EH (cell line): ENCODE results near the gene GUF1.

ENCODE experiments used
- DNase-seq: peaks from one replicate; pipeline ENCODE4 v3.0.0-alpha.2; 2015; ENCODE audit warnings: low read depth

GUF1 gene, protein sequence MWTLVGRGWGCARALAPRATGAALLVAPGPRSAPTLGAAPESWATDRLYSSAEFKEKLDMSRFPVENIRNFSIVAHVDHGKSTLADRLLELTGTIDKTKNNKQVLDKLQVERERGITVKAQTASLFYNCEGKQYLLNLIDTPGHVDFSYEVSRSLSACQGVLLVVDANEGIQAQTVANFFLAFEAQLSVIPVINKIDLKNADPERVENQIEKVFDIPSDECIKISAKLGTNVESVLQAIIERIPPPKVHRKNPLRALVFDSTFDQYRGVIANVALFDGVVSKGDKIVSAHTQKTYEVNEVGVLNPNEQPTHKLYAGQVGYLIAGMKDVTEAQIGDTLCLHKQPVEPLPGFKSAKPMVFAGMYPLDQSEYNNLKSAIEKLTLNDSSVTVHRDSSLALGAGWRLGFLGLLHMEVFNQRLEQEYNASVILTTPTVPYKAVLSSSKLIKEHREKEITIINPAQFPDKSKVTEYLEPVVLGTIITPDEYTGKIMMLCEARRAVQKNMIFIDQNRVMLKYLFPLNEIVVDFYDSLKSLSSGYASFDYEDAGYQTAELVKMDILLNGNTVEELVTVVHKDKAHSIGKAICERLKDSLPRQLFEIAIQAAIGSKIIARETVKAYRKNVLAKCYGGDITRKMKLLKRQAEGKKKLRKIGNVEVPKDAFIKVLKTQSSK

DNA sequence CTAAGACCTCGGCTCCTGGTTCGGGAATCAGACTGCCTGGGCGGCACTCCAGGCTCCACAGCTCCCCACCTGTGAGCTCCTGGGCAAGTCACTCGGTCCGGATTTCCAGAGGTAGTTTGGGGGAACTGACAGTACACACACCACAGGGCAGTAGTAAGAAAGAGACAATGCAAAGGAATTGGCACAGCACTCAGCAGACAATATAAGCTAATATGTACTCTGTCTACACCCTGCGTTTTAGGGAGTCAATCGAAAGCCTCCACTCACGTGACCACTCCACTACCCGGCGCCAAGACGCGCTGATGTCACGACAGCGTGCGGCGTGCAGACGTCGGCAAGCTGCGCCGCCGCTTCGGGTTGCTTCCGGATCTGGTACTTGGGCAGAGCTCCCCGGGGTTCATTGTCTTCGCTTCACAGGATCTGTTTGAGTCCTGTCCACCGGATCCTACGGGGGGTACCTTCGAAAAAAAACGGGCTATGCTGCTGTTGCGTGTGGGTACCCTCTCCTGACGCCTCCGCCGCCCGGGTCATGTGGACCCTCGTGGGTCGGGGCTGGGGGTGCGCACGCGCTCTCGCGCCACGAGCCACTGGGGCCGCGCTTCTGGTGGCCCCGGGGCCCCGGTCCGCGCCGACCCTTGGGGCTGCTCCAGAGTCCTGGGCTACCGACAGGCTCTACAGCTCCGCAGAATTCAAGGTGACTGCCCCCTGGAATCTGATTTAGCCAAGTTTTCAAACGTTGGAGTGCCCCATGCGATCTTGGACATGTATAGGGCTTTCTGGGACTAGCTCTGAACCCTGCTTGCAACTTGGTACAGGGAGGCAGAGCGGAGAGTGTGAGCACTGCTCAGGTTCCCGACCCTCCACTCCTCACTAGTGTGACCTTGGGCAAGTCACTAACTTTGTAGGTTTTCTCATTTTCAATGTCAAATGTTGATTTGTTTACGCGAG, at the start of gene GUF1:
GUF1 (plus strand) TSS at position 327 of the 948 bp plus-strand sequence; CDS start at position 530, 203 bp downstream.
- peak; percentile 88 for DNase-seq

DNA sequence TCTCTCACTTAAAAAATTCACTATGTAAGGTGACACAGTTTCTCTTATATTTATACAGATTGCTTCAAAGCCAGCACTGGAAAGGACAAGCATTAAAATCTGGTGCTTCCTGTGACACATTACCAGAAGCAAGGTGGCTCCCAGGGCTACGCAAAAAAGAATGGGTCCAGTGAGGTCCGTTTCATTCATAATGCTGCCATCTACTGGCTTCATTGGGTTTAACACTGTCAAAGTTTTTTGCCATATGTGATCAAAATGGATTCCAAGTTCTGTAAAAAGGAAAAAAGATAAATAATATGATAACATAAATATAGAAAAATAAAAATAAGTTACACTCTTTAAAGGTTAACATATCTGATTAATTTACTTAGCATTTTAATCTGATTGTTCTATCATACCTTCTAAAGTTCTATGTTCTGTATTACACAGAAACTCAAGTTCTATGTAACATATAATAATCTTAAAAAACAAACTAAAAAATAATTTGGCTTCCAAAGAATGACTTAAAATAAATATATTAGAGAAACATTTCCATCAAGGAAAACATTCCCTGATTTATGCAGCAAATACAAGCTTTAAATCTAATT, 48.8 kb upstream of the GUF1 start:
- peak; percentile 49 for DNase-seq

DNA sequence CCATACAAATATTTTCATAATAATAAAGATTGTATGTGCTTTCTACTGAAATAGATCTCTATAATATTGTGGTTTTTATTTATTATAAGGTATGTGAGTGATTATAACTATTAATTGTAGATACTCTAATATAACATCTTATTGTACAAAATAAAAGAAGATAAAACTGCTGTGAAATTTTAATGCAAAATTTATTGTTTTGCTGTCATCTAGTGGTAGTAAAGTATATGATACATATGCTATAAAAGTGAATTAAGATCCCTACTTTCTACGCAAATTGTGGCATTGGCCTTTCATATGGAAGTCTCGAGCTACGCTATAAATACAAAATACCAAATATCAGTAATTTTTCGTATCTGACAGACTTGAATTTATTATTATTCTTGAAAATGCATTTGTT, 46.1 kb upstream of the GUF1 start:
- DNase-seq, result no peak

DNA sequence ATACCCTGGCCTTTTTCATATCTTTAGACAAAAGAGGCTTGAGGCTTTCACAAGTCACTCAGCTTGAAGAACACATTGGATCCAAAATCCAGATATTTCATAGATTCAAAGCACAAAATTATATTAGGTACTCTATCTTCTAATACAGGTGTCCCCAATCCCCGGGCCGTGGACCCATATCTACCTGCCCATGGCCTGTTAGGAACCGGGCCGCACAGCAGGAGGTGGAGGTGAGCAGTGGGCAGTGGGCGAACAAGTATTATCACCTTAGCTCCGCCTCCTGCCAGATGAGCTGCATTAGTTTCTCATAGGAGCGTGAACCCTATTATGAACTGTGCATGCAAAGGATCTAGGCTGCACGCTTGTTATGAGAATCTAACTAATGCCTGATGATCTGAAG, 45.5 kb upstream of the GUF1 start:
- DNase-seq, result no peak

DNA sequence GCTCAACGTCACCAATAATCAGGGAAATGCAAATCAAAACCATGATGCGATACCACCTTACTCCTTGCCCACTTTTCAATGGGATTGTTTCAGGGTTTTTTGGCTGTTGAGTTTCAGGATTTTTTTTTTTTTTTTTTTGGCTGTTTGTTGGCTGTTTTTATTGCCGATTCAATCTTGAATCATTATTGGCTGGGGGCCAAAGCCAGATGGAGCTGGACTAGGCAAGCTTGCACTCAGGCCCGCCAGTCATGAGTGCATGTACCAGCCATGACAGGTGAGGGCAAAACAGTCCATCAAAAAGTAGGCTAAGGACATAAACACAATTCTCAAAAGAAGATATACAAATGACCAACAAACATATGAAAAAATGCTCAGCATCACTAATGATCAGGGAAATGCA, 40.1 kb upstream of the GUF1 start:
- DNase-seq, result no peak

DNA sequence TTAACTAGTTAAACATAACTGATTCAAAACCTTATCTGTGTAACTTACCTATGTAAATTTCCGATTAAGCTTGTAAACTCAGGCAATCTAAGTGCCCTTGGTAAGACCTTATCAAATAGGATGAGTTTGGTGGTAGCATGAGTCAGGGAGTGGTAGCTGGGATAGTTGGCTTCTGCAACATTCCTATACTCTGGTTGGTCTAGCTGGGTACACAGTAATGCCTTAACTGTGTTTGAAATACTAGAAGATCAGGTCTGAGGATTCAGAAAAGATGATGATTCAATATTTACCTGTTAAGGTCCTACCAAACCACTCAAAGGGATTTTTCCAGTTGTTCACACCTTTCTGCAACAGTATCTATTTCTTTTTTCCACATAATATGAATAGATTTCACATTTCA, 32.1 kb upstream of the GUF1 start:
- DNase-seq, result no peak

DNA sequence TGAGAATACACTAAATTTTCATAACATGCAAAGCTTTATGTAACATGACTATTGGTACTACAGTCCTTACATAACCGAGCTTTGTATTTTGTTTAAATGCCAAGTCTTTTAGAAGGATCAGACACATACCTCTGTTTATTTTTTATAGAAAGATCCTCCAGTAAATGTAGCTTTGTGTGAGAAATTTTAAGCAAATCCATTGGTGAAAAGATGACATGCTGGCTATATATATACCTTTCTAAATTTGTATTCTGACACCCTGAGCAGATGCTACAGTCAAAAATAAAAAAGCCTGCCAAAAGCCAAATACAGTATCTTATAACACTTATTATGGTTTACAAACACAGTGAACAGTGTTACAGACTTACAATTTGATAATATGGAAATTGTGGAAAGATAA, 26.8 kb upstream of the GUF1 start, which contains the start of gene YIPF7:
YIPF7 (minus strand) TSS at position 201 of the 400 bp plus-strand sequence. CDS start 1,525 bp downstream, outside the sequence.
- DNase-seq, result no peak

DNA sequence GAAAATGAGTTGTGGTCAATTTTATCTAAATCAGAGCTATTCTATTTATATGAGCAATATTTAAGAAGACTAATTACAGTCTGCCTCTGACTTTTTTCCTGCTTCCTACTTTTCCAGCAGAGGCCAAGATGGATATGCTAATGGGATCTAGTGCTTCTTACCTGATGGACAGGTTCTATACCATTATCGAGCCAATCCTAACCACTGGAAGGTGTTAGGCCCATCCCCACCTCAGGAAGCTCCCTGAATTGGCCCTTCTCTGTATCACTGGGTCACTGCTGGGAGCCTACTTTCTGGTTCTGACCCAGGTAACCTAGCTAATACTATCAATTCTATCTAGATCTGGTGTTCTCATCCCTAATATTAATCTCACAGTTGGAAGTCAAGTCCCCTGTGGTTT, 26.2 kb upstream of the GUF1 start:
- DNase-seq, result no peak

DNA sequence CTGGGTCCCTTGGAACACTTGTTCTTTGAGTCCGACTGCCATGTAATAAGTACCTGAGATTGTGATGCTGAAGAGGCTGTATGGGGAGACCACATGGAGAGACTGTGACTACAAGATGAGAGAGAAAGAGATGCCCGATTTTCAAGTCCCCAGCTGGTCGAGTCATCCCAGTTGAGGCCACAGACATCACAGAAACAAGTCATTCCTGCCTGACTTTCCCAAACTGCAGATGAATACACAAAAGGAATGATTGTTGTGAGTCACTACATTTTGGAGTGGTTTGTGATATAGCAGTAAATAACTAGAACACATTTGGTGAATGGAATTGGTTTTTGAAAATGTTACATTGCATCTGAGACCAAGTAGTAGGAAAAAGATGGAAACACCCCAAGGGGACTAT, 17.8 kb upstream of the GUF1 start:
- no peak for DNase-seq

DNA sequence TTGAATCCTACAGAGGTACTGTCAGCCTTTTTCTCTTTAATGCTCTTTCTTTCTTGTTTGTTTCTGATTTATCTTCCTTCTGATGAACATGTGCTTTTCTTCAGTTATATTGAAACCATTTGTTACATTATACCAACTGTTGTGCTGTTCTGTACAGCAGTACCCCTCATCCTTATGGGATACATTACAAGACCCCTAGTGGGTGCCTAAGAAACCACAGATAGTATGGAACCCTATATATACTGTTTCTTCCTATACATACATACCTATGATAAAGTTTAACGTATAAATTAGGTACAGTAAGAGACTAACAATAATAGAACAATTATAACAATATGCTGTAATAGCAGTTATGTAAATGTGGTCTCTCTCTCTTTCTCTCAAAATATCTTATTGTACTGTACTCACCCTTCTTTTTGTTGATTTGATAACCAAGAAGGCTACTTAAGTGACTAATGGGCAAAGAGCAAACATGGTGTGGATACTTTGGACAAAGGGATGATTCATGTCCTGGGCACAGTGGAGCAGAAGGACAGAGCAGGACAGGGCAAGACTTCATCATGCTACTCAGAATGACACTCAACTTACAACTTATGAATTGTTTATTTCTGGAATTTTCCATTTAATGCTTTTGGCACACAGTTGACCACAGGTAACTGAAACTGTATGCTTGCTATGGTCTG, 16.1 kb upstream of the GUF1 start:
- no peak for DNase-seq

DNA sequence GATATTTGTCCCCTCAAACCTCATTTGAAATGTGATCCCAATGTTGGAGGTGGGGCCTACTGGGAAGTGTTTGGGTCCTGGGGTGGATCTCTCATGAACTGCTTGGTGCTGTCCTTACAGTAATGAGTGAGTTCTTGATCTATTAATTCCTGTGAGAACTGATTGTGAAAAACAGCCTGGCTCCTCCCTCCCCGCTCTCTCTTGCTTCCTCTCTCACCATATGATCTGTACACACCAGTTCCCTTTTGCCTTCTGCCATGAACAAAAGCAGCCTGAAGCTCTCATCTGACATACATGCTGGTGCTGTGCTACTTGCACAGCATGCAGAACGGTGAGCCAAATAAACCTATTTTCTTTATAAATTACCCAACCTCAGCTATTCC, 15.6 kb upstream of the GUF1 start:
- no peak for DNase-seq

DNA sequence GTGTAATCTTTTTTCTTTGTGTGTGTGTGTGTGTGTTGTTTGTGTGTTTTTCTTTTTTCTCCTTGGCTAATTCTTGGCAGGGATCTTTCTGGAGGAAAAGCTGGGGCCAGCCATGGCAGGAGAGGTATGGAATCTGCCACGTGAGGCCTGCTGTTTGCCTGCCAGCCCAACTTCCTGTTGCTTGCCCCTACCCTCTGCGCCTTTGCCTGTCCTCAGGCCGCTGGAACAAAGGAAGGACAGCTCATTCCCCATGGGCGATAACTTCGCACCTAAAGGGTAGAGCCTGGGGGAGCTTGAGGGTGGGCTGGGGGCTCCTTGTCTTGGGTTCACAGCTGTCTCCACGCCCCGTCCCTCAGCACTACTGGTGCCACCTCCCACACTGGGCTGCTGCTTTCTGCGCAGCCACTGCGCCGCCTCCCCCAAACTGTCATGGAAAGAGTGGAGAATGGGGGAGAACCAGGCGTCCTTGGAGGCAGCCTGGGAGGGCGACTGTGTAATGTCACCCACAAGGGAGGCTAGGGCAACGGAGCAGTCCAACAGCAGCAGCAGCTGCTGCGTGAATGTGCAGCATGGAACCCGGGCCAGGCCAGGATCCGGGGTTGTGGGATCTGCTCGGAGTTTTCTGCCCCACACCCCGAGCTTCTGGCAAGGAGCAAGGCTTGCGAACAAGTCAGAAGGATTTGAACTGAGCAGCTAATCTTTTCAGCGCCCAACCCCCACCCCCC, 14.5 kb upstream of the GUF1 start:
- no peak for DNase-seq

DNA sequence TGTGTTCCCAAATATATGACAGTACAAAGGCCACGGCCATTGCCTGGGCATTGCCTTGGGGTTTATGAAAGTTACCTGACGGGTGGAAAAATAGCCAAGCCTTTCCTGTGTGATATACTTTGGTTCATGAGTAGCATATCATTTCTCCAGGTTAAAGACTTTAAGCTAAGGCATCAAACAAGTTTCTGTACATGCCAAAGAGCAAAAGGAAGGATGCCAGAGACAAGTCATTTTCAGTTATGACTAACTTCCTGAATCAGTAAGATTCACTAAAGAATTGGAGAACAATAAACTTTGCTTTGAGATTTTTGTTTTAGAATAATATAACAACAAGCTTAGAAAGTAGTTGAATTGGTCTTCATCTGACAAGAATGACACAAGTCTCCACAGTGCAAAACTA, 9.7 kb upstream of the GUF1 start:
- DNase-seq, result no peak

DNA sequence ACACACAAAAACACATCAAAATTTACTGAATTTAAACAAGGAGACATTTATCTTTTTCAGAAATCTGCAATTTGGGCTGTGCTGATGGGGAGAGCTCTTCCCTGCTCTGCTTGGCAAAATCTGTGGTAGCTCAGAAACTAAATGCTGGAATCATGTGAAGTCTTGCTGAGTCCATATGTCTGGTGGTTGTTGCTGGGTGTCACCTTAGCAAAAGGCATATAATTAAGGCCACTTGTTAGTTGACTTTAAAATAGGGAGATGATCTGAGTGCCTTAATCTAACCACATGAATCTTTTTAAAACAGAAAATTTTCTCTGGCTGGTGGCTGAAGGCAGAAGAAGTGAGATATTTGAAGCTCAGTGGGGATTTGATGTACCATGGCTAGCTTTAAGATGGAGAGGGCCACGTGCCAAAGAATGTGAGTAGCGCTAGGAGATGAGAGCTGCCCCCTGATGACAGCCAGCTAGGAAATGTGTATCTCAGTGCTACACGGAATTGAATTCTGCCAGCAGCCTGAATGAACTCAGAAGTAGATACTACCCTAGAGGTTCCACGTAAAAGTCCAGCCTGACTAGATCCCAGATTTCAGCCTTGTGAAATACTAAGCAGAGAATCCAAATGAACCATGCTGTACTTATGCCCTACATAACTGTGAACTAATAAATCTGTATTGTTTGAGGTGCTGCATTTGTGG, 7.6 kb upstream of the GUF1 start:
- DNase-seq, result no peak

DNA sequence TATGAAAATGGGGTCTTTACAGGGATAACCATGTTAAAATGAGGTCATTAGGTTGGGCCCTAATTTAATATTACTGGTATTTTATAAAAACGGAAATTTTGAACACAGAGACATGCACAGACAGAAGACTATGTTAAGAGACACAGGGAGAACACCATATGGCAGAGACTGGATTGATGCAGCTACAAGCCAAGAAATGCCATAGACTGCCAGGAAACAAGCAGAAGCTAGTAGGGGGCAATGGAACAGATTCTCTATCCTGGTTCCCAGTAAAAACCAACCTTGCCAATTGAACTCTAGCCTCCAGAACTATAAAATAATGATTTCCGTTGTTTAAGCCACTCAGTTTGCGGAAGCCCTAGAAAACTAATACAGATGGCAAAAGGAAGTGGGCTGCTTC, 6.6 kb upstream of the GUF1 start:
- no peak for DNase-seq

DNA sequence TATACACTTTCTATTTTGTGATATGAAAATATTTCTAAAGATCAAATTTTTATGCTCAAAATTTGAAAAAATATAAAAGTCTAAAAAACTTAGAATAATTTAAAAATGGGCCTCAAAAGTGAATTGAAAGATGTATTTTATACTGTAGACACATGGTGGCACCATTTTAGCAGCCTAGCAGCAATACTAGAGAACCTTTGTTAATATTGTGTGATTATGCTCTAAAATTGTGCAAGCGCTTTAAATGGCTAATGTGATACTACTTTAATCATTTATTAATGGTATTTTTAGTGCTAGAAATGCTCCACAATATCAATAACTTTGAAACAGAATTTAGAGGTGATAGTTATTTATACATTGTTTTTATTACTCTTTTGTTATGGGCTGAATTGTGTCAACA, 3.7 kb upstream of the GUF1 start:
- no peak for DNase-seq

DNA sequence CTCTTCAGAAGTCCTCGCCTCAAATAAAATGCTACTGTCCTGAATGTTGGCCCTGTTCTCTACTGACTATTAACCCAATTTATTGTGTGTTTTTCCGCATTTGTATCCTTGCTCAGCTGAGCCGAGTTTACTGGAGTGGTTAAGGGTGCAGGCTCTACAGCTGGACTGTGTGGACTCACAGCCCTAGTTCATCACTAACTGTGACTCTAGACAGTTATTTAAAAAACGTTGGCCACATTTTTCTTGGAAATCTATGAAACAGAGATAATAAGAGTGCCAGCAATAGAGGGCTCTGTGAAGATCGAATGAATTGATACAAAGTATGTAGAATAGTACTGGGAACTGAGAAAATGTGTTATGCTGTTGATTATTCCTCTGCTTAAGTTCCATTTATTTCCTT, 2.9 kb upstream of the GUF1 start:
- no peak for DNase-seq

DNA sequence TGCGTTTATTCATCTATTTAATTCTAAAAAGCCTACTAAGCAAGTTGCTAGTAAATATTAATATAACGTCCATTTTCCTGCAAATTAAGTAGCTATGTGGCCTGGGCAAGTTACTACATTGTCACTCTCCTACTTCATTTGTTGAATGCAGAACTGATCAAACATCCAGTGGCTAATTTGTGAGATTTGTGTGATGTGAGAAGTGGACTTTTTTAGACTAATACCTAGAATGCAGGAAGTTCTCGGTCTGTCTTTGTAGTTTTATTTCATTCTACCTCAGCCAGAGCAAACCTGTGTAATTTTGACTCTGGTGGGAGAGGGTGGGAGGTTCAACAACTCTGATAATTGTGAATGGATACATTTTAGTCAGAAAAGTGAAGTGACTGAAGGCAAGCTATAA, 840 bp downstream of the GUF1 start:
- DNase-seq, result no peak

DNA sequence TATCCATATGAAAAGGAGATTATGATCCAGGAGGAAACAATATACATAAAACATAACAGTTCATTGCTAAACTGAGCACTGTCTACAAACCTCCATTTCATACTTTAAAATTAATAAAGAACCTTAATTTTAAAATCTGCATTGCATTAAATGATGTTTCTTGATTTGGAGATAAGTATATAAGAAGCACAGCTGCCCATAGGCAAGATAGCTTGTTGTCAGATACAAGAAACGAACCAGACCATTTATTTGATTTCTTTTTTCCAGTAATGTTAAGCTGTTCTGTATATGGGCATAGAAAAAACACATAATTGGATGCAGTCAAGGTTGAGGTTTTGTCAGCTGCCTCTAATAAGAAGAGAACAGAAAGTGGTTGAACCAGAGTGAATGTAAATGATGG, 6.4 kb downstream of the GUF1 start:
- DNase-seq, result no peak

DNA sequence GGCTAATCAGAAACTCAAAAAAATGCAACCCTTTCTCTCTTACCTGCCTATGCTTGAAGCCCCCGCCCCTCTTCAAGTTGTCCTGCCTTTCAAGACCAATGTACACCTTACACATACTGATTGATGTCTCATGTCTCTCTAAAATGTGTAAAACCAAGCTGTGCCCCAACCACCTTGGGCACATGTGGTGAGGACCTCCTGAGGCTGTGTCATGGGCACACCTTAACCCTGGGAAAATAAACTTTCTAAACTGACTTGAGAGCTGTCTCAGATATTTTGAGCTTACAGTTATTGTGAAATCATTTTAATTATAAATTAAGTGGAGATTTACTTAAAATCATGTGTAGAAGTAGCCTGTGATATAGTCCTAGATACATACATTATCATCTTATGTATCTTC, 22.2 kb downstream of the GUF1 start:
- DNase-seq, result no peak
